WTC11 (cell line): ENCODE data around the gene ADK.
"Not testable (repeated sequence)": the region's sequence is repeated elsewhere in the genome, so short reads cannot be mapped to it uniquely, and the experiment has no call there.

ENCODE experiments used
- ATF6 ChIP-seq: sonication (generic); formaldehyde crosslinking; IDR thresholded peaks from 2 replicates; pipeline ENCODE4 v1.8.1; 2023; ENCODE audit warnings: mild to moderate bottlenecking, missing genetic modification reagents
- MAX ChIP-seq: sonication (generic); formaldehyde crosslinking; IDR thresholded peaks from 2 replicates; pipeline ENCODE4 v1.8.0; 2022; ENCODE audit warnings: mild to moderate bottlenecking, missing genetic modification reagents
- RORB ChIP-seq: fragments of 250-450 bp; sonication (Bioruptor Pico); IDR thresholded peaks from 2 replicates; pipeline ENCODE4 v1.9.0; 2021; ENCODE audit warnings: mild to moderate bottlenecking
- TEAD4 ChIP-seq: sonication (generic); formaldehyde crosslinking; IDR thresholded peaks from 2 replicates; pipeline ENCODE4 v1.8.0; 2022; ENCODE audit warnings: mild to moderate bottlenecking, missing genetic modification reagents
- TF ChIP-seq, protein P1 (sequence below): sonication (generic); formaldehyde crosslinking; IDR thresholded peaks from 2 replicates; pipeline ENCODE4 v1.8.1; 2022; ENCODE audit warnings: low read depth, mild to moderate bottlenecking, moderate library complexity, missing genetic modification reagents, borderline replicate concordance
- TF ChIP-seq, protein P2 (sequence below): fragments of 200-600 bp; IDR thresholded peaks from 2 replicates; pipeline ENCODE4 v1.8.0; 2022; ENCODE audit warnings: antibody characterized with exemption

DNA sequence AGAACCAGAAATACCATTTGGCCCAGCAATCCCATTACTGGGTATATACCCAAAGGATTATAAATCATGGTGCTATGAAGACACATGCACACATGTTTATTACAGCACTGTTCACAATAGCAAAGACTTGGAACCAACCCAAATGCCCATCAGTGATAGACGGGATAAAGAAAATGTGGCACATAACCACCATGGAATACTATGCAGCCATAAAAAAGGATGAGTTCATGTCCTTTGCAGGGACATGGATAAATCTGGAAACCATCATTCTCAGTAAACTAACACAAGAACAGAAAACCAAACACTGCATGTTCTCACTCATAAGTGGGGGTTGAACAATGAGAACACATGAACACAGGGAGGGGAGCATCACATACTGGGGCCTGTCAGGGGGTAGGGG, 306.5 kb downstream of the ADK start:
- TF ChIP-seq RORB (CRISPR knock-in tag); ATF6; MAX; TEAD4 (CRISPR knock-in tag): not testable (repeated sequence)
- TF ChIP-seq, protein P1, sequence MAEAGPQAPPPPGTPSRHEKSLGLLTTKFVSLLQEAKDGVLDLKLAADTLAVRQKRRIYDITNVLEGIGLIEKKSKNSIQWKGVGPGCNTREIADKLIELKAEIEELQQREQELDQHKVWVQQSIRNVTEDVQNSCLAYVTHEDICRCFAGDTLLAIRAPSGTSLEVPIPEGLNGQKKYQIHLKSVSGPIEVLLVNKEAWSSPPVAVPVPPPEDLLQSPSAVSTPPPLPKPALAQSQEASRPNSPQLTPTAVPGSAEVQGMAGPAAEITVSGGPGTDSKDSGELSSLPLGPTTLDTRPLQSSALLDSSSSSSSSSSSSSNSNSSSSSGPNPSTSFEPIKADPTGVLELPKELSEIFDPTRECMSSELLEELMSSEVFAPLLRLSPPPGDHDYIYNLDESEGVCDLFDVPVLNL (CRISPR knock-in tag) = not testable (repeated sequence)
- TF ChIP-seq, protein P2, sequence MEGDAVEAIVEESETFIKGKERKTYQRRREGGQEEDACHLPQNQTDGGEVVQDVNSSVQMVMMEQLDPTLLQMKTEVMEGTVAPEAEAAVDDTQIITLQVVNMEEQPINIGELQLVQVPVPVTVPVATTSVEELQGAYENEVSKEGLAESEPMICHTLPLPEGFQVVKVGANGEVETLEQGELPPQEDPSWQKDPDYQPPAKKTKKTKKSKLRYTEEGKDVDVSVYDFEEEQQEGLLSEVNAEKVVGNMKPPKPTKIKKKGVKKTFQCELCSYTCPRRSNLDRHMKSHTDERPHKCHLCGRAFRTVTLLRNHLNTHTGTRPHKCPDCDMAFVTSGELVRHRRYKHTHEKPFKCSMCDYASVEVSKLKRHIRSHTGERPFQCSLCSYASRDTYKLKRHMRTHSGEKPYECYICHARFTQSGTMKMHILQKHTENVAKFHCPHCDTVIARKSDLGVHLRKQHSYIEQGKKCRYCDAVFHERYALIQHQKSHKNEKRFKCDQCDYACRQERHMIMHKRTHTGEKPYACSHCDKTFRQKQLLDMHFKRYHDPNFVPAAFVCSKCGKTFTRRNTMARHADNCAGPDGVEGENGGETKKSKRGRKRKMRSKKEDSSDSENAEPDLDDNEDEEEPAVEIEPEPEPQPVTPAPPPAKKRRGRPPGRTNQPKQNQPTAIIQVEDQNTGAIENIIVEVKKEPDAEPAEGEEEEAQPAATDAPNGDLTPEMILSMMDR = not testable (repeated sequence)
